Measurements from ENCODE around the gene CST9L.
"Not testable (repeated sequence)": the region's sequence is repeated elsewhere in the genome, so short reads cannot be mapped to it uniquely, and the experiment has no call there.

CST9L gene

DNA sequence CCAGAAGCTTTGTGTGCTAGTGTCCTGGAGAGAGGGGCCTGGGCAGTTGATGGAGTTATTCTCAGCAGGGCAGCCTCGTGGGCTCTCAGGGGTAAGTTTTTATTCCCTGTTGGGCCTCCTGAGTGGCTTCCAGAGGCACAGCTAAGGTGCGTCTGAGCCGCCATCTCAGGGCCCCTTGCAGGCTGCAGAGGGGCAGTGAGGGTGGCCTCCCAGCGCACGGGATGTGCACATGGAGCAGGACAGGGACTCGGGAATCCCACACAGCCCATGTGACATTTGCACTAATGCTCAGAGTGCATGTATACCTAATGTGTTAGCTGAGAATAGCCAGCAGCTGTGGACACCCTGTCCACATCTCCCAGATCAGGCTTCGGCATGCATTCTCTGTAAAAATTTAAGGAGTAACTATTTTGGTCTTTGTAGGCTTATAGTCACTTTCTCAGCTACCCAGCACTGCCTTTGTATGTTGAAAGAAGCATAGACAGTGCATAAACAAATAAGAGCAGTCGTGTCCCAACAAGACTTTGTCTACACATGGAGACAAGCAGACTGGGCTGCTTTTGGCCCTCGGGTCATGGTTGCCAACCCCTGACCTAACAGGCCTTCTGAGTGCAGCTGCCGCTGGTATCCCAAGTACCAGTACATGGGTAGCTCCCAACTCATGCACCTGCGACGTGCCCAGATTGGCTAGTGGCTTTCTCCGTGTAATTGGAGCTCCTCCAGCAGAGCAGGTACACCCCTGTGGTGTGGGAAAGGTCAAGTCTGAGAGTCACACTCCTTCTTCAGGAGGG is 18.6 kb upstream of the CST9L start:
- no peak for DNase-seq (ENCODE audit: low read depth, low spot score)

DNA sequence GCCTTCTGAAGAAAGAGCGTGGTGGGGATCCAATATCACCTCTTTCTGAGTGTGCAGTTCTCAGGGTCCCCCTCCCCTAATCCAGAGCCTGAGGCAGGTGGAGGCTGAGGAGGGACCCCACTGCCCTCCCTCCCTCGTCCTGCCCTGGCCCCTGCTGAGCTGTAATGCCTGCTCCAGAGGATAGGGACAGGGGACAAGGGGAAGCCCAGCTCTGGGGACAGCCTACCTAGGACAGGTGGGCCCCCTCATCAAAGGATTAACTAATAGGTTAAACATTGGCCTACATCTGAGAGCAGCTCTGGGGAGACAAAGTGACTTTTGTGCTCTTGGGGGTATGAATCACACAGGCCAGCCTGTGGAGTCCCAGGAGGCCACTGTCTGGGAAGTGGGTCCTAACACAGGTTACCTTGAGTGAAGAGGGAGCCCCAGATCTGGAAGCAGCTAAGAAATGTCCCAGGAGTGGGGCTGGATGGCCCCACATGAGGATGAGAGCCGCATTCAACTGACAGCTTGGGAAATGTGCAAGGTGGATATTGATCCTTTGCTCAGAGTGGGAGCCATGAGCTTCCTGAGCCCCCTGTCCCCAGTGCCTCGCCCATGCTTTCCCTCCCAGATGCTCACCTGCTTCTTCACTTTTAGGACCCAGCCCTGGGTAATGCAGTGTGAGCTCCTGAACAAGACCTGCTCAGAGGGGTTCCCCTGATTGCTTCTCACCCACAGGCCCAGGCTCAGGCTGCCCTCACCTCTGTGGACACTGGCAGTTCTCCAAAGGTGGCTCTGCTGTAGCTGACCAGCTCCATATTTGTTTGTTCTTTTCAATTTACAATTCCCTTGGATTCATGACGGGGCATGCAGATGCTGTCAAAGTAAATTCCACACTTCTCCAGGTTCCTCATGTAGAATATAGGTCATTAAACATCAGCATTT is 17.8 kb upstream of the CST9L start:
- DNase-seq (ENCODE audit: low read depth, low spot score), result no peak

DNA sequence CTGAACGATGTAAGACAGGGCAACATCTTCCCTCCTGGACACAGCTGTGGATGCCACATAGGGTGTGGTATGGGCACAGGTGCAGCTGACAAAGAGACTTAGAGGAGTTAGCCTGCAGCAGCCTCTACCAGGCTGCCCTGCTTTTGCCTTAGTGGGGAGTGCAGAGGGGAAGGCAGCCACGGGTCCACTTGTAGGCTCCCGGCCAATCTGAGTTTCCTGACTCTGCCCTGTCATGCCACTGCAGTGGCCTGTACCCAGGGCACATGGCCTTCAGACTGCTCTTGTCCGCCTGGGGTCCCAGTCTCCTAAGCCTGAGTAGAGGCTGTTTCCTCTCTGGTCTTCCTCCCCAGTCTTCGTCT is 17.1 kb upstream of the CST9L start:
- DNase-seq (ENCODE audit: low read depth, low spot score), result no peak

DNA sequence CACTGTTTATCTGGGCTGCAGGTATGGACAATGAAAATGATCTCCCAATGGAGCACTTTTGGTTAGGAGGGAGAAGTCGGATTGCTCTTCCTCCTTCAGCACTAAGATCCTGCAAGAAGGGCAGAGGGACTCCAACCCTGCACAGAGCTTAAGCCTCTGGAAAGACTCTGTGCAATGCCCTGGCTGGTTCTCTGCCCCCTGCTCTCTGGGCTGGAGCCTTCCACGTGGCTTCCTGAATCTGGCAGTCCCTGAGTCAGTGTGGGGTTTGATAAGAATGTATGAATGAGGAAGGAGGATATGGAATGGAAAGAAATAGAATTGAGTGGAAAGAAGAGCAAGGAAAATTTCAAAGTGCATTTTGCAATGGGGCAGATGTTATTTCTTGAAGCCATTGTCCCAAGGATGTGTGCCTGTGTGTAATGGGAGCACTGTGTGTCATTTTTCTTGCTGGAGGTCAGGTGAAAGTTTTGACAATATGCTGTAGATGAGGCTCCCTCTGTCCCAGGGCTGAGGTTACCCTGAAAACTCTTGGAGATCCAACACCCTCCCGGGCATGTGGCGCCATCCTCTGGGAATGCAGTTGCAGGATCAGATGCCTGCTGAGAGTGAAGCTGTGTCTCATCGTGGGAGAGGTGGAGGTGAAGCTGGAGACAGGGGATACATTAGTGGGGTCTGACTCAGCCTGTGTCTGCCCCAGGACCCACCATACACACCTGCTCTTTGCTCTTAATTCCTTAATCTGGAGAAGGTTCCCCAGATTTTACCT is 16.3 kb upstream of the CST9L start:
- no peak for DNase-seq (ENCODE audit: low read depth, low spot score)

DNA sequence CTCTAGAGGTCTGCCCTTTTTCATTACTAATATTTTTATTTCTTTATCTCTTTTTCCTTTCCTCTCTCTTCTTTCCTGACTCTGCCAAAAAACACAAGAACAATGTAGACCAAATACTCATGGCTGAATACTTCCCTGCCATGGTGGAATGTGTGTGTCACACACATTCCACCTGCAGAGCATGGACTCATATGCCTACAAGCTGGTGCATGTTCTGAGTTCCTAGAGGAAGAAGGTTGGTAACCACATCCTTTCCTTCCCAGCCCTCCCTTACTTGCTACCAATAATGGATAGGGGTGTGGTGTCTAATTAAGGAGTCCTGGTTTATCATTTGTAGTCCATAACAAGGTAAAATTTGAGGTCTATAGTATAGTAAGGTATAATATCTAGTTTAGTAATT is 15.2 kb upstream of the CST9L start:
- no peak for DNase-seq (ENCODE audit: low read depth, low spot score)

DNA sequence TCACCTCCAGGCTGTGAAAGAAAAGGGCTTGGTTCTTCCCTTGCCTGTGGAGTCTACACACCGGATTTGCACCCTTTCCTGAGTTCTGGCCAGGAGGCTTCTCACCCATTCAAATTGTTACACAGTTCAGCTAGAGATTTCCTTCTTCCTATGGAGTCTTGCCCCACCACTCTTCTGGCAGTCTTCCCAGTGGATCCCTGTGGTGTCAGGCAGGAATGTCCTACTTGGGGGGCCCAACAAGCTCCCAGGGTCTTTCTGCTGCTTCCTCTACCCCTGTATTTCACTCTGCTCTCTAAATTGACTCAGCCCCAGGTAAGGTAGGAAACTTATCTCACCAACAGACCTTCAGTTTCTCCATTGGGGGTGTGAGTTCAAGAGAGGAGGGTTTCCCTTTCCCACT is 14.0 kb upstream of the CST9L start:
- no peak for DNase-seq (ENCODE audit: low read depth, low spot score)

DNA sequence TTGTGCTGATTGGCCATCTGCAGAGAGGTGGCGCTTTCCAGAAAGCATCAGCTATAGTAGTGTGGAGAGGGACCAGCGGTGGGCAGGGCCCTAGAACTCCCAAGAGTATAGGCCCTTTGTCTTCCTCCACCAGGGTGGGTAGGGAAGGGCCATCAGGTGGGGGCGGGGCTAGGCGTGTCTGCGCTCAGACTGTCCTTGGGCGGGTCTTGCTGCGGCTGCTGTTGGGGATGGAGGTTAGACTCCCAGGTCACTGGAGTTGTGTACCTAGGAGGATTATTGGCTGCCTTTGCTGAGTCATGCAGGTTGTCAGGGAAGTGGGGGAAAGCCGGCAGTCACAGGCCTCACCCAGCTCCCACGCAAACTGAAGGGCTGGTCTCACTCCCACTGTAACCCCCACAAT is 13.5 kb upstream of the CST9L start:
- not testable (repeated sequence) for DNase-seq (ENCODE audit: low read depth, low spot score)

DNA sequence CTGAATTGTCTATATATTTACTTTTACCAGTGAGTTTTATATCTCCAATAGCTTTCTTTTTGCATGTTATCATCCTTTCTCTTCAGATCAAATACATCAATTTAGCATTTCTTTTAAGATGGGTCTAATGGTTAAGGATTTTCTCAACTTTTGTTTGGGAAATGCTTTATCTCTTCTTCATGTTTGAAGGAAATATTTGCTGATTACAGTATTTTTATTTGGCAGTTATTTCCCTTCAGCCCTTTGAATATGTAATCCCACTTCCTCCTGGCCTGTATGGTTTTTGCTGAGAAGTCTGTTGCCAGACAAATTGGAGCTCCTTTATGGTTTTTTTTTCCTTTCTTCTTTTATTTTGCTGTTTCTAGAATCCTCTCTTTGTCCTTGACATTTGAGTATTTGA is 6.7 kb upstream of the CST9L start:
- DNase-seq (ENCODE audit: low read depth, low spot score), result no peak

DNA sequence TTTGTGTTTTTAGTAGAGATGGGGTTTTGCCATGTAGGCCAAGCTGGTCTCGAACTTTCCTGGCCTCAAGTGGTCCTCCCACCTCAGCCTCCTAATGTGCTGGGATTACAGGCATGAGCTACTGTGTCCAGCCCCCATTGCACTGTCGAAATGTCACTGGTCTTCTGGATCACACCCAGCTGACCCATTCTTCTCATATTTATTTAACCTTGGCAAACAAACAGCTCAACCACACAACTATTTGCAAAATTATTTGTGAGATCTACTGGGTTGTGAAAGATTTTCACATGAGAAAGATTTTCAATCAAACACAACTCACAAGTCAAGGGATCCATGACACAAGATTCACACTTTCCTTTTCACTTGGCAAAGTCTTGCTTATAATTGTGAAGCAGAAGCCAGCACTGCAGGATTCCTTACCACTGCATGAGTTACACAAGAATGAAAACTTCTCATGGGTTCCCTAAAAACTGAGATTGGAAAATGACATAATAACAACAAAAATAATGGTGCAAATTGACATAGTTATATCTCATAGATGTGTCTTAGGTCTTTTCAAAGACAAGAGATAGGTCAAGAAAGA is 2.0 kb upstream of the CST9L start:
- DNase-seq (ENCODE audit: low read depth, low spot score), result no peak

DNA sequence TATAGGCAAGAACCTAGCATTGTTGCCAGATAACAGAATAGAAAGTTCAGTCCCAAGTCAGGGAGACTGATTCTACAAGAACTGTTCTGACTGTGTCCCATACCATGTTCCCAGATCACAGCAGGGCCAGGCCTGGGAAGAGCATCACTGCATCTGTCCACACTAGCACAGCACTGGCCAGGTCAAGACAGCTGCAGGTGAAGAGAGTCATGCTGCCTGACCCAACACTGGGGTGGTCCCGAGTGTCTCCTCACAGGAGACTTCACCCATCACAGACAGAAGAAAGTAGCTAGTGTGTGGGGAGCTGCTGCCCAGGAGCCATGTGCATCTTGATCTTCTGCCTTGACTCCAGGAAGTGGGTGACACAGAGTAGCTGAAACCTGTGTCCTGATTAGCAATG is 1.3 kb upstream of the CST9L start:
- DNase-seq (ENCODE audit: low read depth, low spot score), result no peak

DNA sequence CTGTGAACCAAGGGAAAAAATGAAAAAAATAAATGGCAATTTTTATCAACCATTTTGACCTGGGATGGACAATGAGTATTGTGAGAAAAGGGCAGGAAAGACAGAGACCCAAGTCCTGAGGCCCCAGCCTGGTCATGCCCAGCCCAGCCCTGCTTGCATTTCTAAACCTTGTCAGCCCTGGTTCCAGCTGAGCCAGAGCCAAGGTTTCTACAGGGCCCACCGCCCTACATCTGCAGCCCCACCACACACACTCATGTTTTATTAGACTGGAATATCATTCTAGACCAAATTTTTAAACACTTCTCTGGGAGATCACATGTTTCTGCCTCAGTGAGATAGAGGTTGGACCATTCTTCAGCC is 667 bp upstream of the CST9L start:
- DNase-seq (ENCODE audit: low read depth, low spot score), result no peak

DNA sequence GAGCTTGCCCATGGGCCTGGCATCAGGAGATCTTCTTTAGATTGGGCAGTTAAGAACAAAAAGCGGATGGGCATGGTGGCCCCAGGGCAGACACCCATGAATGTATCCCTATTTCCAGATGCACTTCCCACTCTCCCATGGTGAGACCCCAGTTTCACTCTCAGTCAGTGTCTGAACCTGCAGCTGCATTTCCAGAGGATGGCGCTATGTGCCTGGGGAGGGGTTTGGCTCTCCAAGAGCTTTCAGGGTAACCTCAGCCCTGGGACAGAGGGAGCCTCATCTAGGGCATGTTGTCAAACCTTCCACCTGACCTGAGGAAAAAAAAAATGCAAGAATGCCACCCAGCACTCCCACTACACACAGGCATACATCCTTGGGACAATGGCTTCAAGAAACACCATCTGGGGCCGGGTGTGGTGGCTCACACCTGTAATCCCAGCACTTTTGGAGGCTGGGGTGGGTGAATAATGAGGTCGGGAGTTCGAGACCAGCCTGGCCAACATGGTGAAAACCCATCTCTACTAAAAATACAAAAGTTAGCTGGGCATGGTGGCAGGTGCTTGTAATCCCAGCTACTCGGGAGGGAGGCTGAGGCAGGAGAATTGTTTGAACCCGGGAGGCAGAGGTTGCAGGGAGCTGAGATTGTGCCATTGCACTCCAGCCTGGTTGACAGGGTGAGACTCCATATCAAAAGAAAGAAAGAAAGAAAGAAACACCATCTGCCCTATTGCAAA is 1.9 kb downstream of the CST9L start:
- no peak for DNase-seq (ENCODE audit: low read depth, low spot score)

DNA sequence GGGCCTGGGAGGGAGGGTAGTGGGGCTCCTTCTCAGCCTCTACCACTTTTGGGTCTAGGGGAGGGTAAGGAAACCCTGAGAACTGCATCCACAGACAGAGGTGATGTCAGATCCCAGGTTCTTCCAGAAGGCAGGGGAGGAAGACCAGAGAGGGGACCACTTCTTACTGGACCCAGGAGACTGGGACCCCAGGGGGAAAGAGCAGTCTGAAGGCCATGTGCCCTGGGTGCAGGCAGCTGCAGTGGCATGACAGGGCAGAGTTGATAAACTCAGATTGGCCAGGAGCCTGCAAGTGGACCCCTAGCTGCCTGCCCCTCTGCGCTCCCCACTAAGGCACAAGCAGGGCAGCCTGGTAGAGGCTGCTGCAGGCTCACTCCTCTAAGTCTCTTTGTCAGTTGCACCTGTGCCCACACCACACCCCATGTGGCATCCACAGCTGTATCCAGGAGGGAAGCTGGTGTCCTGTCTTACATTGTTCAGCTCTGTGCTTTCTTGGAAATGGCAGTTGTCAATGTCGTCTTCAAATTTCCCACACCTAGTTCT is 2.7 kb downstream of the CST9L start:
- no peak for DNase-seq (ENCODE audit: low read depth, low spot score)

DNA sequence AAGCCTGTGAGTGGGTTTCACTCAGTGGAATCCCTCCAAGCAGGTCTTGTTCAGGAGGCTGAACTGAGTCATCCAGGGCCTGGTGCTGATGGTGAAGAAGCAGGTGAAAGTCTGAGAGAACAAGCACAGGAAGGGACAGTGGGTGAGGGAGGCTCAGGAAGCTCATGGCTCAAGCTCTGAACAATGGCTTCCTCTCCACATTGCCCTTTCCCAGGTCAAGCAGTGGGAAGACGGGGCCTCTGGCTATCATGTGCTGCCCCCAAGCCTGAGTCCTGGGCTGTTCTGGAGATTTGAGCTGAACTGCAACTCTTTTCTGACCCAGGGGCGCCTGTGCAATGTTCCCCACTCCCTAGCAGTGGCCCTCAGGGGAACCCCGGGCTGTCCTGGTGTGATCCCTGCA is 3.4 kb downstream of the CST9L start:
- DNase-seq (ENCODE audit: low read depth, low spot score), result no peak

DNA sequence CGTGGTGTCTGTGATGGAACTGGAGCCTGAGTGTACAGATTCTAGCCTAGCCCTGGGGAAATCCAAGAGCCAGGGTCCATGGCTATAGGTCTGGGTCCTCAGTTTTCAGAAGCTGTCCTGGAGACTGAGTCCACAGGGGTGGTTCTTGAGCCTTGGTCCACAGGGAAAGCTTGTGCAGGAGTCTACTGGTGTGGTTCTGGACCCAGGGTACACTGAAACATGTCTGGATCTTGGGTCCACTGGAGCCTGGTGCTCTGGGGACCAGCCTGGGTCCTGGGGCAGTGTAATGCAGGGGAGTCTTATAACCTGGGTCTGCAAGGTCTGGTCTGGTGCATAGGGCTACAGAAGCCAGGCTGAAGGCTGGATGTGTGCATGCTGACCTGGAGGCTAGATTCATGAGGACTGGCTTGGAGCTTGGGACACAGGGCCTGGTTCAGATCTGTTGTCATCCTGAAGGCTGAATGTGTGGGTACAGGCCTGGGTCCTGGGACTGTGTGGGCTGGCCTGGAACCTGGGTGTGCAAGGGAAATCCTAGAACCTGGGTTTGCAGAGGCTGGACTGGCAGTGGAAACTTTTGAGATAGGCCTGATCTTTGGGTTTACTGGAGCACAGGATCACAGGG is 5.5 kb downstream of the CST9L start:
- no peak for DNase-seq (ENCODE audit: low read depth, low spot score)

DNA sequence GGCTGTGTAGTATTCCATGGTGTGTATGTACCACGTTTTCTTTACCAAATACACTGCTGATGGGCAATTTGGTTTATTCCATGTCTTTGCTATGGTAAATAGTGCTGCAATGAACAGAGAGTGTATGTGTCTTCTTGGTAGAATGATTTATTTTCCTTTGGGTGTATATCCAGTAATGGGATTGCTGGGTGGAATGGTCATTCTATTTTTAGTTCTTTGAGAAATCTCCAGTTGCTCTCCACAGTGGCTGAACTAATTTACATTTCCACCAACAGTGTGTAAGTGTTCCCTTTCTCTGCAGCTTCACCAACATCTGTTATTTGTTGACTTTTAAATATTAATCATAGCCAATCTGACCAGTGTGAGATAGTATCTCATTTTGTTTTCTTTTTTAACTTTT is 13.9 kb downstream of the CST9L start:
- DNase-seq (ENCODE audit: low read depth, low spot score), result no peak

DNA sequence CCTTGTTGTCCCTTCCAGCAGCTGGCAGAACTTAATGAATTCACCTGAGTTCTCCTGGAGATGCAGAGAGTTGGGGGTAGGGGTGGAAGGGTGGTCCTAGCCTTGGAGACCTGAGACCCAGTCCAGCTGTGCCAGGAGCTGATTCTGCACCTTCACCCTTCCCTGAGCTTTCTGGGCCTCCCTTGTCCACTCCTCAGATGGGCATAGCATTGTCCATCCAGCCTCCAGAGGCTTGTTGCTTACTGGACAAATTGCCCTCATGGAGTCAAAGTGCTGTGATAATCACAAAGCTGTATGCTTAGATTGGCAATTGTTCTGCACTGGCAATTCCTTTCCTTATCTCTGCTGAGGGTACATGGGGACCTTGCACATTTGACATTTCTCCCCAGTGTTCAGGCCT is 16.5 kb downstream of the CST9L start:
- no peak for DNase-seq (ENCODE audit: low read depth, low spot score)

DNA sequence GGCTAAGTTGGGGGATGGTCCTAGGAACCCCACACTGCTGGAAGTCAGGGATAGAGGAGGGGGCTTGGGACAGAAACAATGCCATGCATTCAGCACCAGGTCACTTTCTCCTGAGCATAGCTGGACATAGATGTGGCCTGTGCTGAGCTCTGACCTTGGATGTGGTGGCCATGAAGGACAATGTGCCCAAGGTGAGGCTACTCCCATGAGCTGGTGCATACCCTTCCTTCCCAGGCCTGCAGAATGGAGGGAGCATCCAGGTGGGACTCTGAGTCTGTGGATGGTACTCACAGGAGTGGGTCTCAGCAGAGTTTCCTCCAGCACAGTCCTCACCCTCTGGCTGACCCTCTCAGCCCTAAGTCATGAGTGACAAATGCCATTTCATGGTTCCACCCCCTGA is 16.9 kb downstream of the CST9L start:
- no peak for DNase-seq (ENCODE audit: low read depth, low spot score)

DNA sequence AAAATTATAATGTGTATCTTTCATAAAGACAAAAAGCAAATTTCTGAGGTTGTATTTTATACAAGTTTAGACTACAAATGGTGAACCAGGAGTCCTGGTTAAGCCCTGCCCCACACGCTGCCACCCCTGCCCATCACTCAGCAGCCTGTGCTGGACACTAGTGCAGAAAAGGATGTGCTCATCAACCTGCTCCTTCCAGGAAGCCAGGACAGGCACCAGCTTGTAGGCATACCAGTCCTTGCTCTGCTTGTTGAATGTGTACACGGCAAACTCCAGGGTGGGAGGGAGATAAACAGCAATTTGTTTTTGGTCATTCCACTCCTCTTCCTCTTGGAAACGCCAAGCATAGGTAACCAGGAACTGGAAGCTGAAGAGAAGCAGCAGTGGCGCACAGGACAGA is 18.1 kb downstream of the CST9L start:
- DNase-seq (ENCODE audit: low read depth, low spot score), result no peak

DNA sequence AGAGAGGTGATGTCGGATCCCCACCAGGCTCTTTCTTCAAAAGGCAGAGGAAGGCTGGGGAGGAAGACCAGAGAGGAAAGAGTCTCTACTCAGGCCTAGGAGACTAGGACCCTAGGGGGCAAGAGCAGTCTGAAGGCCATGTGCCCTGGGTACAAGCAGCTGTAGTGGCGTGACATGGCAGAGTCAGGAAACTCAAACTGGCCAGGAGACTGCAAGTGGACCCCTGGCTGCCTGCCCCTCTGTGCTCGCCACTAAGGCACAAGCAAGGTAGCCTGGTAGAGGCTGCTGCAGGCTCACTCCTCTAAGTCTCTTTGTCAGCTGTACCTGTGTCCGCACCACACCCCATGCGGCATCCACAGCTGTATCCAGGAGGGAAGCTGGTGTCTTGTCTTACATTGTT is 19.9 kb downstream of the CST9L start:
- DNase-seq (ENCODE audit: low read depth, low spot score), result no peak

DNA sequence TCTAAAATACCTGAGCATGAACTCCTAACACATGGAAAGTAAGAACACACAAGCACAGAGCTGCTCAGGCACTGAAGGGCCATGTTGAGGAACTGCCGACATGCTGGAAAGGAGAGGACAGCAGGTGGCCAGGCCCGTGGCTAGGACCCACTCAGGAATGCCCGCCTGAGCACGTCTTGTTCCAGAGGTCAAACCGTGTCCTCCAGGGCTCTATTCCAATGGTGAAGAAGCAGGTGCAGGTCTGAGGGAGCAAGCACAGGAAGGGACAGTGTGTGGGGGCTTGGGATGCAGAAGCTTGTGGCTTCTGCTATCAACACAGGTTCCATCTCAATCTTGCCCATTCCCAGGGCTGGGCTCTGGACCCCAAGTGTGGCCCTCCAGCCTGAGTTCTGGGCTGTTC is 20.7 kb downstream of the CST9L start:
- DNase-seq (ENCODE audit: low read depth, low spot score), result no peak
